Epithelial cell of prostate (primary cell): ENCODE data around the gene CDC5L.
"Not testable (repeated sequence)": the region's sequence is repeated elsewhere in the genome, so short reads cannot be mapped to it uniquely, and the experiment has no call there.

ENCODE experiments used
- DNase-seq: peaks from one replicate; pipeline ENCODE4 v3.0.0-alpha.2; 2011; ENCODE audit warnings: low read depth, low spot score
- H3K27ac ChIP-seq: fragments of 450-650 bp; 2 replicates; pipeline ENCODE4 v1.5.1; 2017; ENCODE audit warnings: mild to moderate bottlenecking

CDC5L gene

GRCh38 chr6:44387346-44388134 lies at the start of gene CDC5L:
CDC5L (plus strand) TSS chr6:44387706; CDS start chr6:44387824, 118 bp downstream.
- DNase-seq: peak; percentile 95
- H3K27ac ChIP-seq: peak within 1 kb of the TSS; percentile 84

DNA sequence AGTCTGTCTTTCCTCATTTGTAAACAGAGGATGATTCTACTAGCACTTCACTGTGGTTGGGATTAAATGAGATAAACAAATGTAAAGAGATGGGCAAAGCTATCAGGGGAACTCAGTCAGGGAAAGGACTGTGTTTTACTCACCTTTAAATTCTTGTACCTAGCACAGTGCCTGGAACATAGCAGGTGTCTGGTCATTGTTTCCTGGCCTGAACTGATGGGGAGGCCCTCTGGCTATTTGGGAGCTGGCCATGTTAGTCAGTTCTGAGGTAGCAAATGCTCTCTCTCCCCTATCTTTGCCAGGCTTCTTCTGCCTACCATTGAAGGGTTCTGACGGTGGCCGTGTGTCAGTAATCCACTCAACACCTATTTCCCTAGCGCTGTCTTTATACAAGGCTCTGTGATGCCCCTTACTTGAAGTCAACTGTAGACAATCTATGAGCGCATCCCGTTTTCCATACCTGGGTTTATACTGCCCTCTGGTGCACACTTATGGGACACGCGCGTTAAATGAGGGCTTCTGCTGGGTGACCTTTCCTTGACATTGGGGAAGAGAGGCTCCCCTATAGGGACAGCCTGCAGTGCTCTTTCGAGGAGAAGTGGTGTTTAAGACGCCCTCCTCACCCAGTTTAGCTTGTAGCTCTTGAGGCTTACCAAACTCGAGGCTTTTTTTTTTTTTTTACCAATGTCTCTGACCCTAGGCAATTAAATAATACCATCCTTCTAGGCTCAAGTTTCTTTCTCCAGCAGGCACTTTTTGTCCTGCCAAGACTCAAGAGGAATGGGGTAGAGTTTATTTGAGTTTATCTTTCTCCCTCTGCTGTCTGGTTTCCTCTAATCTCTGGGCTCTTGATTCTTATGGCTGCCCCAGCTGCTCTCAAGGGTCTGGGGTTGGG lies 49.0 kb upstream of the CDC5L start:
- no peak for DNase-seq

GRCh38 chr6:44339301-44339700 lies 48.2 kb upstream of the CDC5L start:
- no peak overlapping the region for H3K27ac ChIP-seq
- DNase-seq: no peak

More for the DNA sequence above, 49.0 kb upstream of the CDC5L start:
- no peak overlapping the region for H3K27ac ChIP-seq

DNA sequence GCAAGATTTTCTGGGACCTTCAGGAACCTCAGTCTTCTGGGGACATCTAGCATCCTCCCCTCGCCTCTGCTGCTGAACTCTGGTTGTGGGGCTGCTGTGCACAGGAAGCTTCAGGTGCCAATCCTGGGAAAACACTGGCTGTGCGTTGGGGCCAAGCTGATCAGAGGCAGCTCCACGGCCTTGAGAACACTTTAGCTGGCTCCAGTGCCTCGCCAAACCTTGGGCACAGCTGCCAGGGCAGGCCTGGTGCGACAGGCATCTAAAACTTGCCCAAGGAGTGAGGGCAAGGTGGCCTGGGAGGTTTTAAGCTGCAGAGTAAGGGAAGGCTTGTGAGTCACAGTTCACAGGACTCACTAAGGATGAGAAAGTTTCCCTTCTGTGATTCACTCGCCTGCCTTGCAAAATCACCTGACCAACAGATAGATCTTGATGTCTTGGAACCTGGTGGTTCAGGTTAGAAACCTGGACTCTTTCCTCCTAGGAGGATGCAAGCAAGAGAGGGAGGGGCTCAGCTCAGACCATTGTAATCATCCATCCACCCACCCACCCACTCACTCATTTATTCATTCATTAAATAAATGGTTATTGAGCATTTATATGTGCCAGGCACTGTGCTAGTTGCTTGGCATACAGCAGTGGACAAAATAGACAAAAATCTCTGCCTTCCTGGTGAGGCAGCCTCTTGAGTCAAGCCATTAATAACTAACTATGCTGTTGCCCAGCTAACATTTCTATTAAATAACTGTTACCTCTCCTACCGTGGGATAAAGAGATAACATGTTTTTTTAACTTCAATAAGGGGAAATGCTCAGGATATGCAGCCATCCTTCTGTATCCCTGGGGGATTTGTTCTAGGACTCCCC lies 47.5 kb upstream of the CDC5L start:
- no peak overlapping the region for H3K27ac ChIP-seq
- DNase-seq: peak; percentile 87

DNA sequence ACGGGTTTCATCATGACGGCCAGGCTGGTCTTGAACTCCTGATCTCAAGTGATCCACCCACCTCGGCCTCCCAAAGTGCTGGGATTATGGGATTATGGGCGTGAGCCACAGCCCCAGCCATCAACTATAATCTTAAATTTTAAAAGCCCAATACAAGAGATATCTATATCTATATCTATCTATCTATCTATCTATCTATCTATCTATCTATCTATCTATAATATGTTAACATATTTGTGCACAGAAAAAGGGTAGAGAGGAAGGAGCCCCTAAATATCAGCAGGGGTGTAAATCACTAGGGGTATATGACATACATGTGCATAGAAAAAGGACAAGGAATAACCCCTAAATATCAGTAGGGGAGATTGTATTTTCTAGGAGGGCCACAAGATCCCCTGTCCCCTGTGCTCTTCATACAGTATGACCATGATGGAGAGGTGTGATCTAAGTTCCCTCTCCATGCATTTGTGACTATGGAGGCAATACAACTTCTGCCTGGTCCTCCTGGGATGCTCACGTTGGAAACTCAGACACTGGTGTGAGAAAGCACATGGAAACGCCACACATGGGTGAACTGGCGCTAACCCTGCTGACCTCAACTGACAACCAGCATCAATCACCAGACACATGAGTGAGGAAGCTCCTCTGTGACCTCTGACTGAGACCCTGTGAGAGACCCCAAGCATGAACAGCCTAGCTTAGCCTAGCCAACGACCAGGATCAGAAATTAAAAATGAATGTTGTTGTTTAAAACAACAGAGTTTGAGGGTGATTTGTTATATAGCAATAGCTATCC lies 46.2 kb upstream of the CDC5L start:
- no peak for DNase-seq
- no peak overlapping the region for H3K27ac ChIP-seq

- DNase-seq: no peak
- no peak overlapping the region for H3K27ac ChIP-seq
Observed at GRCh38 chr6:44342052-44342451, 45.5 kb upstream of the CDC5L start.

GRCh38 chr6:44342489-44342888 lies 45.0 kb upstream of the CDC5L start, which contains the start of gene SPATS1:
SPATS1 (plus strand) TSS chr6:44342650; CDS start chr6:44343096, 446 bp downstream.
- no peak for DNase-seq
- H3K27ac ChIP-seq: no peak within 1 kb of the TSS

GRCh38 chr6:44346818-44347217 lies 40.7 kb upstream of the CDC5L start:
- DNase-seq, H3K27ac ChIP-seq: not testable (repeated sequence)

DNA sequence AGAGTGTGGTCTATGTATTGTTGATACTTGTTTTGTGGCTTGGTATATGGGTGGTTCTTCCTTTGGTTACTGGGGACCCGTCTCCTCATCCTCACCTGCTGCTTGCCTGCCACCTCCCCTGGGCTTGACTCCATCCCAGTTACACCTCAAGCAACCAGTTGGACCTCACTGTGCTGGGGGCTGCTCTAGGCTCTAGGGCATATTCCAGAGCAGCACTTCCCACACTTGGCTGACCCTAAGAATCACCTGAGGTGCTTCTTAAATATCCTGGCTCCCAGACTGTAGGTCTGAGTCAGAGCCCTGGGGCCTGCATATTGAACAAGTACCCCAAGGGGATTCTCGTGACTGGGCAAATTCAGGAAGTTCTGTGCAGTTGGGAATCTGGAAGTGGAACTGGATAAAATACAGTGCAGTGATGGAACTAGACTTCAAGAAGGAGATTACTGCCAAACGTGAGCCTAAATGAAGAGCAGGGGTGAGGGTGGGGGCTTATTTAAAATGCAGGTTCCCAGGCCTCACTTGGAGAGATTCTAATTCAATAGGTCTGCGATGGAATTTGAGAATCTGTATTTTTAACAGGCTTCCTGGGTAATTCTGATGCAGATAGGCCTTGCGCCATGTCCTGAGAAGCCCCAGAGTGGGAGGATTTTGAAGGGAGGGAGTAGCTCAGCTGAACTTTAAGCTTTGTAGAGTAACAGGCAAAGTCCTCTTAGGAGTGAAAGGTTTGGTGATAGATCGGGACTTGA lies 37.4 kb upstream of the CDC5L start:
- DNase-seq: no peak
- no peak overlapping the region for H3K27ac ChIP-seq

- DNase-seq, H3K27ac ChIP-seq: not testable (repeated sequence)
Observed at GRCh38 chr6:44350650-44350994, 36.9 kb upstream of the CDC5L start.

DNA sequence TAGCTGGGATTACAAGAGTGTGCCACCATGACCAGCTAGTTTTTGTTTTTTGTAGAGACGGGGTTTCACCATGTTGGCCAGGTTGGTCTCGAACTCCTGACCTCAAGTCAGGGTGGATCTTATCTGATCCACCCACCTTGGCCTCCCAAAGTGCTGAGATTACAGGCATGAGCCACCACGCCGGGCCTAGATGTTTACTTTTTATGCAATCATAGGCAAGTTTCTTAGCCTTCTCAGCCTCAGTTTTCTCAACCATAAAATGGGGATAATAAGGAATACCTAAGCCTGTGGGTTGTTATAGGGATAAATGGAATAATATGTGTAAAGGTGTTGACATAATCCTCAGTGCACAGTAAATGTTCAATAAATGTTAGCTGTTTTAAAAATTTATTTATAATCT lies 35.2 kb upstream of the CDC5L start:
- no peak for DNase-seq
- no peak overlapping the region for H3K27ac ChIP-seq

GRCh38 chr6:44353336-44353735 lies 34.2 kb upstream of the CDC5L start:
- H3K27ac ChIP-seq: no peak overlapping the region
- no peak for DNase-seq

- no peak overlapping the region for H3K27ac ChIP-seq
- no peak for DNase-seq
Observed at GRCh38 chr6:44355640-44356039, 31.9 kb upstream of the CDC5L start.

DNA sequence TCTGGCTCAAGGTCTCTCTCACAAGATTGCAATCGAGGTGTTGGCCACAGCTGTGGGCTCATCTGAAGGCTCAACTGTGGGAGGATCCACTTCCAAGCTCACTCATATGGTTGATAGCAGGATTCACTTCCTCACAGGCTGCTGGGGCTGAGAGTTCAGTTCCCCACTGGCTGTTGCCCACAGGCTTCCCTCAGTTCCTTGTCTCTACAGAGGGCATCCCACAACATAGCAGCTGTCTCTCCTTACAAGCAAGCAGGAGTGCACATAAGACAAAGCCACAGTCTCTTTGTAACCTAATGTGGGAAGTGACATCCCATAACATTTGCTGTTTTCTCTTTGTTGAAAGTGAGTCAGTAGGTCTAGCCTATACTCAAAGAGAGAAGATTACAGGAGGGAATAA lies 31.0 kb upstream of the CDC5L start:
- no peak overlapping the region for H3K27ac ChIP-seq
- no peak for DNase-seq

GRCh38 chr6:44359973-44360372 lies 27.5 kb upstream of the CDC5L start:
- DNase-seq: no peak
- no peak overlapping the region for H3K27ac ChIP-seq

DNA sequence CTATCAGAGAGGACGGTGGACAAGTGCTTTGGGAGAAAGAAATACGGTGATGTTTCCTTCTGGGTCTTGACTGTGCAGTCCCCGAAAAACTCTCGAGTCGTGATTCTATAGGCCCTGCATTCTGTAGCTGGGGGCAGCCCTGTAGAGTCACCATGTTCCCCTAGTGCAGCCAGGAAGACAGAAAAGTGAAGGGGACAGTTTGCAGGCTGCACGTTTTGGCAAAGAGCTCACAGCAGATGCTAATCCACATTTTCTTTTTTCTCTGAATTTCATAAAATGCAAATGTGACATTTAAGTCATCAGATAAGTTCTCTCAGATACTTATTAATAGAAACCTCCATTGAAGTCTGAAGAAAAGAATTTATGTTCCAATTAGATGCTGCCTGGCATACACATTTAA lies 25.6 kb upstream of the CDC5L start:
- H3K27ac ChIP-seq: no peak overlapping the region
- DNase-seq: no peak

GRCh38 chr6:44363377-44363926 lies 24.1 kb upstream of the CDC5L start:
- H3K27ac ChIP-seq: no peak overlapping the region
- no peak for DNase-seq

DNA sequence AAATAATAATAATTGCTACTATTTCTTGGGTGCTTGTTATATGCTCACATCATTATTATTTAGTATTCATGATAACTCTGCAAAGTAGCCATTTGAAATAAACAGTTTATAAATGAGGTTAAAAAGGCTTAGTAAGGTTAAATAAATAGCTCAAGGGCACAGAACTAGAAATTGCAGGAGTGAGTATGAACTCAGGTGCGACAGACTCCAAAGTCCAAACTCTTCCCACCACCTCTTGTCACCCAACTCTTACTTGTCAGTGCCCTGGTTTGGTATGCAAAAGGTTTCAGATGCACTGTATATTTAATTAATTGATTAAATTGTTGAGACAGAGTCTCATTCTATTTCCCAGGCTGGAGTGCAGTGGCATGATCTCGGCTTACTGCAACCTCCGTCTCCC lies 20.7 kb upstream of the CDC5L start:
- DNase-seq: no peak
- H3K27ac ChIP-seq: no peak overlapping the region

- DNase-seq: no peak
- H3K27ac ChIP-seq: no peak overlapping the region
Observed at GRCh38 chr6:44367681-44368080, 19.8 kb upstream of the CDC5L start.
